ENCODE results near the gene ANKRD53. TPM values are rescaled to one million over a fixed set of nuclear protein-coding genes. Genes with fewer than 3 reads are reported as not detected.
"Not testable (repeated sequence)": the region's sequence is repeated elsewhere in the genome, so short reads cannot be mapped to it uniquely, and the experiment has no call there.

ANKRD53 gene
- total RNA-seq, 1 experiment from 2014 or later: not detected

DNA sequence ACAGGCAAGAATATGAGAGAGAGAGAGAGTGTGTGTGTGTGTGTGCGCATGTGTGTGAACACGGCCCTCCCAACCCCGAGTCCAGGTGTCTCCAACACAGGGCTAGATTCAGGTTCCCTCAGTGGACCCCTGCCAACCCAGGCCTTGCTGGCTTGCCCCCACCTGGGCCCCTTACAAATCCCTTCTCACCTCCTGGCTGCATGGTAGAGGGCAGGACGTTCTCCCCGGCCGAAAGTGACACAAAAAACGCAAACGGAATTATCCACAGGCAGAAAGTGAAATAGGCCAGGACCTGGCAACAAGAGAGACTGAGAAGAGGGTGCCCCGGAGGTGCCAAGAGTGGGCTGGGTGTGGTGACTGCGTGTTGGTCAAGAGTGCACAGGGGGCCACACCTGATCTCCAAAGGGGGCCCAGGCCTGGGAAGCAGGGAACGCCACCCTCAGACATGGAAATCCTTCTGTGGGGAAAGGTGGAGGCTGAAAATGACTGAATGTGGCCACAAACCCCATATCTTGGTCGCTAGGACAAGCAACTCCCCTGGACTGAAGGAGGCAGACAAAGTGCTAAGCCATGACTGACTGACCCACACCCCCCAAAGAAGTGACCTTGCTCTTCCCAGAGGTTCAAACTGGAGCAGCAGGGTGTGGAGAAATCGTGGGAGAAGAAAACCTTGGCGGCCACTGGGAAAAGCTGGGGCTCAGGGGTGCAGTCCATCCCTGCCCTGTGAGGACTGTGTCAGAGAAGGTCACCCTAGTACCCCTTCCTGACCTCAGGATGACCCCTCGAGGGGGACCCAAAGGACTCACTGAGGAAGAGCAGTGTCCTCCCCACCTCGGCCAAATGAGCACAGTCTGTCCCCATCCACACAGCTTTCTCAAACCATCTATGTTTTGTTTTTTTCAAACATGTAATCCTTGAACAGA is 10.6 kb downstream of the ANKRD53 start:
- DNase-seq (ENCODE audit: low spot score): no peak

DNA sequence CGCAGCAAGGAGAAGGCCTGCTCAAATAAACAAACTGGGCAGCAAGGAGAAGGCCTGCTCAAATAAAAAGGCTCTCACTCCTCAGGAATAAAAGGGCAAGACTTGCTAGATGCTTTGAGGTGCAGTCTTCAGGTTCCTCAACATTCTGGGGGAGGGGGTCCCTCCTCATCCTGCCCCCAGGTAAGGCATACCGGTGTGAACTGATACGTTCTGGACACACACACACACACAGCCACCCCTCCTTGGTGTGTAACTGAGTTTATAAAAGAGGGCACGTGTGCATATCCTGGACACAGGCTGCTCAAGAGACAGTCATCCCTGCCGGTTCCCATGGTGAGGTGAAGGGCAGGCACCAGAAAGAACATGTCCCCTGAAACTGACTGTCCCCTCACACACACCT is 11.8 kb downstream of the ANKRD53 start:
- DNase-seq (ENCODE audit: low spot score): no peak

DNA sequence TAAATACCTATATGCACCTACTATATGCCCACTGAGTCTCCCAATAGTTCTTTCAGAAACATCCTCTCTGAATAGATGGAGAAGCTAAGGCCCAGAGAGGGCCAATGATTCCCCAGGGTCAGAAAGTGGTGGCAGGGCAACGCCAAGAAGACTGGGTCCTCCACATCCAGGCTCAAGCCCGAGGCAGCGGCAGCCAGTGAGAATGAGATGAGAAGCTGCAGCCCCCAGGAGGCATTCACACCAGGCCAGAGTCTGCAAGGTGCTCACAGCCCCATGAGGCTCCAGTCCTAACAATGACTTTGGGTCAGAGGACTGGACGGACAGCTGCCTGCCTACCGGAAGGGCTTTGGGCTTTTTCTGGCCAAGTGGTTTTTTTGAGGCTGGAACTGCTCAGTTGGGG is 12.7 kb downstream of the ANKRD53 start:
- DNase-seq (ENCODE audit: low spot score): no peak

GRCh38 chr2:70991742-70992141 is 13.3 kb downstream of the ANKRD53 start:
- no peak for DNase-seq (ENCODE audit: low spot score)

GRCh38 chr2:70992945-70993853 is 14.8 kb downstream of the ANKRD53 start:
- no peak for DNase-seq (ENCODE audit: low spot score)

GRCh38 chr2:70994009-70994698 is 15.7 kb downstream of the ANKRD53 start:
- DNase-seq (ENCODE audit: low spot score): no peak

DNA sequence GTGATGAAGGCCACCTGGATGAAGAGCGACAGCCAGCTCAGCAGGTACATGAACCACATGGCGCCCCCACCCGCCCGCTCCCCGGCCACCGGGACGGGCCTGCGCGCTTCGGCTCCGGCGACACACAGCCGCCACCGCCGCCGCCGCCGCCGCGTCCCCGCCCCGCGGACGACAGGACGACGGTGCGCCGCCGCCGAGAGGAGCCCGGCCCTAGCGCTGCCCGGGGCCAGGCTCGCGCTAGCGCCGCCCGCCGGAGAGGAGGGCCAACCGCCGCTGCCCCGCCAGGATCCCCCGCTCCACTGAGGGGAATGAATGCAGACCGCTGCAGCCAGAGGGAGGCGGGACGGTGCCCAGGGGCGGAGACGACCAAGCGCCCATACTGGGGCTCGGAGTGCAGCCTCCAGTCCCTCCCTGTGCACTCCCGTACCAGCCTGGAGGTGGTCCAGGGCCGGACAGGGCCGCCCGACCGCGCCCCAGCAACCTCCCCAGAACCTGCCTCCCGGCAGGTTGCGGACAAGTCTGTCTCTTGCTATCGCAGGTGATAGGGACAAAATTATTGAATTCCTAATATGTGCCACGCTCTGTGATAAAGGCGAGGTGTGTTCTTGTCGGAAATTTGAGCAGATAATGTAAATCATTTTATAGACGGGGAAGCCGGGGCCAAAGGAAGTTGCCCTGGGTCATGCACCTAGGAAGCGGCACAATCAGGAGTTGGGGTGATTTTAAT is 16.4 kb downstream of the ANKRD53 start, which contains the start of gene TEX261:
Gene TEX261 (minus strand): TSS at position 175 of the 727 bp plus-strand sequence. CDS start 116 bp downstream, at position 59.
- DNase-seq (ENCODE audit: low spot score): peak; percentile 82

GRCh38 chr2:70995426-70995729 is 16.9 kb downstream of the ANKRD53 start:
- peak; percentile 22 for DNase-seq (ENCODE audit: low spot score)

- not testable (repeated sequence) for DNase-seq (ENCODE audit: low spot score)
These were observed 20.5 kb downstream of the ANKRD53 start for GRCh38 chr2:70998885-70999284.

DNA sequence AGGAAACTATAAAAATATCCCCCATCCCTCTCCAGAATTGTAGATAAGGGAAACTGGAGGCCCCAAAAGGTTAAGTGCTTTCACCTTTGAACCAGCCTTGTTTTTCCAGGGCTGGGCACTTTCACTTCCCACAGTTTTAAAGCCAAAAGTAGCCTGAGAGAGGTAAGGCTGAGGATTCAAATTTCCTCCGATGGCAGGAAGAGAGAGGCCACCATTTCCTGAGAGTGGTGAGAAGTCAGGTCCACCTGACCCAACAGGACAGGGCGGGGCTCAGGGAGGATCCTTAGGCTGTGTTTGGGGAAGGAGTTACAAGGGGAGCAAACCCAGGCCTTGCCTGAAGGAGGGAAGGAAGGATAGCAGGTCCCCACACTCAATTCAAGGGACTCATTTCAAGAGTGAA is 20.9 kb downstream of the ANKRD53 start:
- no peak for DNase-seq (ENCODE audit: low spot score)

DNA sequence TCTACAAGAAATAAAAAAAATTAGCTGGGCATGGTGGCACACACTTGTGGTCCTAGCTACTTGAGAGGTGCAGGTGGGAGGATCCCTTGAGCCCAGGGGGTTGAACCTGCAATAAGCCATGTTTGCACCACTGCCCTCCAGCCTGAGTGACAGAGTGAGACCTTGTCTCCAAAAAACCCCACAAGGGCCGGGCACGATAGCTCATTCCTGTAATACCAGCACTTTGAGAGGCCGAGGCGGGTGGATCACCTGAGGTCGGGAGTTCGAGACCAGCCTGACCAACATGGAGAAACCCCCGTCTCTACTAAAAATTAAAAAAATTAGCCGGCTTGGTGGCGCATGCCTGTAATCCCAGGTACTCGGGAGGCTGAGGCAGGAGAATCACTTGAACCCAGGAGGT is 21.5 kb downstream of the ANKRD53 start:
- not testable (repeated sequence) for DNase-seq (ENCODE audit: low spot score)

DNA sequence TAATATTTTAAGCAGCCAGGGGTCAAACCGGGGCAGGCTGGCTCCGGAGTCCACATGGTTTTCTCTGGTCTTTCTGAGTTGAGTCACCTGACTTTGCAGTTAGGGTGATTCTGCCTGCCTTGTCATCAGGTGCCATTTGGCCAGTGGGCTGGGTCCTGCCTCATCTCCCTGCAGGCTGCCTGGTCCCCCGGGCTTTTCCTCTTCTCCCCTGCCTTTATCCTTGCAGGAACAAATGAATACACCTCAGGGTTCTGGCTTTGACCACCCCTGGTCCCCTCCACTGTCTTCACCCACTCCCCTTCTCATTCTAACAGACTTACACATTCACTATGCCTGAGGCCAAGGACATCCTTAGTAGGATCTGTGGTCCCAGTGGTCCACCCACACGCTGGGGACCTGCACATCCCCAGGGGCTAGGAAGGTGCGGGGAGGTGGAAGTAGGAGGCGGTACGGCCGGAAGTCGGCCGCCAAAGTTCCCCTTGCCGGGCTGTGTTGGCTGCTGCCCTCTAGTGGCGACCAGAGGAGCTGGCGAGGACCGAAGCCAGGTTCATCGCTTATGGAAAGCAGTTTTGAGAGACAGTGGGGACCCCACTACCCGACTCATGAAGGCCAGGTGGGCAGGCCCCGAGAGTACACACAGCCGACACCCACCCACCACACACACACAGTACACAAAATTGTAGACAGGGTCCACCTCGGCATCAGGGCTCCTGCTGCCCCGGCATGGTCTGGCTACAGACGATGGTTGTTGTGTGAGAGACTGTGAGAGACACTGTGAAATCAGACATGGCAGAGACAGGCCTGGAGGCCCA is 22.6 kb downstream of the ANKRD53 start:
- DNase-seq (ENCODE audit: low spot score): peak; percentile 70

DNA sequence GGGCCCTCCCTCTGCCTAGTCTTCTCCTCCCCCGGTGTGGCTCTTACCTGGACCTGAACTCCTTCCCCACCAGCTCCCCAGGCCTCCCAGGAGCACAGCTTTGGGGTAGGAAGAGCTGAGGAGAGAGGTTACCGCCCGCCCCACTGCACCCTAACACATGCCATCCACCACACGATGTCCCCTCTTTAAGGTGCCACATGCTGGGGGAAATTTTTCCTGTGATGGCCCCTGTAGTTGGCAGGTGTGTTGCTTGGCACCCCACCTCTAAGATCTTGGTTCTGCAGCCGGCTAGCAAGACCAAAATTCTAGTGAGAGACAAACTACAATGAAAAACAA is 23.1 kb downstream of the ANKRD53 start:
- no peak for DNase-seq (ENCODE audit: low spot score)

DNA sequence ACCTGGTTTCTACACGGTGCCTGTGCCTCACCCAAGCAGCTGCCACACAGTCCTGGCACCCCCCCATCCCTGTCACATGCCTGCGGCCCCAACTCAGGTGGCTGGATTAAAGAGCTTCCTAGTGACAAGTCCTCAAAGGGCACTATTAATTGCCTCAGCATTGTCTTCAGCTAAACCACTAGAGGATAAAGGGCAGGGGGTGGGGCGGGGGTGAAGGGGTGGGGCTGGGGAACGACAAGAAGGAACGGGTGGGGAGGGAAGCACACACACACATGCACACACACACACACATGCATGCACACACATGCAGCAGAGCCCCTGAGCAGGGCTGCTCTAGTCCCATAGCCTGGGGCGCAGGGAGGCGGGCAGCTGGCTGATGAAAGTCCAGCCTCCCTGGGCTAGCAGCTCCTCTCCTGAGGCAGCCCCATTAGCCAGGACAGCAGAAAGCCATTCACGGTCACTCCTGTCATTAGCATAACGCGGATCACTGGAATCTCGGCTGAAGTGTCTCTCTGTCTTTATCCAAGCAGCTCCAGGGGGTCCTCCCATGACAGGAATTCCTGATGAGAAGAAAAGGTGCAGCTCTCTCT is 23.6 kb downstream of the ANKRD53 start:
- DNase-seq (ENCODE audit: low spot score): no peak

DNA sequence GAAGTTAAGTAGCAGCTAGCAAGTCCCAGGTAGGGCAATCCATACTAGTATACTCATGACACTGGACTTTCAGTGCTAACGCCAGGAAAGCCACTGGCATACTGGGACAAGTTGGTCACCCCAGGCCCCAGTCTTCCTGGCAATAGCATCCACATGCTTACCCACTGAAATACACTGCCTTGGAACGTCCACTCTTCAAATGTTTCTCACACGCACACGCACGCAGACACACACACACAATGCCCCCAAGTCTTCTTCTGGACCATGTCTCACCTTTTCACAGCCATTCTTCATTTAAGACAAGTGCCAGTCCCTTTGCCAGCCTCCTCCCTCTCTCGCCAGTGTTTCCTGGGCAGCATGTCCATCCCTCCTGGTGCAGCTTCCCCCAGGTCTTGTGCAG is 25.0 kb downstream of the ANKRD53 start:
- DNase-seq (ENCODE audit: low spot score): no peak

DNA sequence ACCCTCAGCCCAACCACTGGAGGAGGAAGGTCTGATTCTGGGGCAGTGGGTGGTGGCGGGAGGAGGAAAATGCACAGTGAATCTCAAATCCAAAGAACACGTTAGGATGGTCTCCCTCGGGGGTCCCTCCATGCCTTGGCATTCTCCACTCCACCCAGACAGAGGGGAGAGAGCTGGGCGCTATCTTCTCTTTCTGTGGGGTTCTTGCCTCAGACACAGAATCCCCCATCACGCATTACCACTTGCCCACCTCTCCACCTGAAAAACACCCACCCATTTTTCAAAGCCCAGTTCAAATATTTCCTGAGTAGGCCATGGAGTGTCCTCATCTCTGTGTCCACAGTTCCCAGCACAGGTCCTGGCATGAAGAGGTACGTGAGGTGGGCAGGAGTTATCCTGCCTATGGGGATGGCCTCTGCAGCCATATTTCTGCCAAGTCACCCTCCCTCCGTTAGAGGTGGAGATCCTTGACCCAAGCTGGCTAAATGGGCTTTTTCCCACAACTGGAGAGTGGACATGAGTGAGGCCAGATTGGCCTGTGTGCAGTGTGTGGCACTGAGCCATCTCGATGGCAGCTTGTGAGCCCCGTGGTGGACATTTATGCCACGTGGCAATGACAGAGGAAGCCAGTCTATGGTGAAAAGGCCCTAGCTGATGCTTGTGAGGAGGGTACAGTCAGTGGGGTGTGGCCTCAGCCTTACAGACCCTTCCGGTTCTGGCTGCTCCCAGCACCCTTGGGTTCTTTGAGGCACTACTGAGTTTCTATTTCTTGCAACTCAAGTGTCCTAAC is 25.7 kb downstream of the ANKRD53 start:
- no peak for DNase-seq (ENCODE audit: low spot score)

GRCh38 chr2:71004857-71005256 is 26.4 kb downstream of the ANKRD53 start:
- DNase-seq (ENCODE audit: low spot score): no peak

DNA sequence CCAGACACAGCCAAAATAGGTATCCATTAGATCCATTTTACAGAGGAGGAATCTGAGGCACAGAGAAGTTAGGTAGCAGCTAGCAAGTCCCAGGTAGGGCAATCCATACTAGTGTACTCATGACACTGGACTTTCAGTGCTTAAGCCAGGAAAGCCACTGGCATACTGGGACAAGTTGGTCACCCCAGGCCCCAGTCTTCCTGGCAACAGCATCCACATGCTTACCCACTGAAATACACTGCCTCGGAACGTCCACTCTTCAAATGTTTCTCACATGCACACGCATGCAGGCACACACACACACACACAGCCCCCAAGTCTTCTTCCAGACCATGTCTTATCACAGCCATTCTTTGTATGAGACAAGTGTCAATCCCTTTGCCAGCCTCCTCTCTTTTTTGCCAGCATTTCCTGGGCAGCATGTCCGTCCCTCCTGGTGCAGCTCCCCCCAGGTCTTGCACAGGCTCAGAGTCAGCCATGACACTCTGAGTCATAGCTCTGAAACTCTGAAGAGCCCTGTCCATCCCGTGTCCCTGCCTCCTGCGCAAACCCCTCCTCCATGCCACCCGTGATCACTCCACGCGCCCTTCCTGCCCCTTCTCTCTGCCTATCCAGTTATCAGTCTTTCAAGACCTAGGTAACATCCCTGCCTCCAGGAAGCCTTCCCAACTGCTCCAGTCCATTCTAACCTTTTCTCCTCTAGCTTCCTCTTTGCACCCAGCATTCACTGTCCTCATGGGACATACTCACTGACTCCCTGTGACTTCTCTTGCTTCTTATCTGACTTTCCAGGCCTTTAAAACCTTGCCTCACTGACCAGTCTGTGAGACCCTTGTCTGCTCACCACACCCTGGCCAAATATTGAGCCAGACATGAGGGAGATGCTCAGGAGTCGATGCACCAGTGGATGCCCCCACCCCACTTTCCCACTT is 27.1 kb downstream of the ANKRD53 start:
- no peak for DNase-seq (ENCODE audit: low spot score)
